Fibroblast of peridontal ligament (primary cell): Measurements from ENCODE around the gene METAP1D.

Experiments used
- DNase-seq: peaks from one replicate; pipeline ENCODE4 v3.0.0-alpha.2; 2010; ENCODE audit errors: extremely low read depth

METAP1D gene

DNA sequence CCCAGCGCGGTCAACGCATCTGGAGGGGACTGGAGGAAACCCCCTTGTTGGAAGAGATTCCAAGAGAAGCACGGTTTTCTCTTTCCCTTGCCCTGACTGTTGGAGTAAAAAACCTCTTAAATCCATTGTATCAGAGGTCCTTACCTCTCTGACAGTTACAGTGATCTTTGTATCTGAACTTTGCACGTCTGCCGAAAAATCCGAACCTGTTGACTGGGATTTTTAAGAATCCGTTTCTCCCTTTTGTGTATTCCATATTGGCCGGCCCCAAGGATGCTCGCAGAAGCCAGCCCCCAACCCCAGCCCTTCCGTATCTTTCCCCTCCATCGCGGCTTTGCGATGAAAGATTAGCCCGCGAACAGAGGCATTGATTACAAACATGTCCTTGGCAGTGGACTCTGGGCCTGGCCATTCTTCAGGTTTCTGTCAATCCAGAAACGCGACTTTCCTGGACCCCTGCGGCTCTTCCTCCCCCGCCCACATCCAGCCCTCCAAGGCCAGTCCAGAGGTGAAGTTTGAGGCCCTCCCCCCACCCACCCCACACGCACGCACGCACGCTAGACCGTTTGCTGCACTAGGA lies 81.0 kb downstream of the METAP1D start:
- no peak for DNase-seq

DNA sequence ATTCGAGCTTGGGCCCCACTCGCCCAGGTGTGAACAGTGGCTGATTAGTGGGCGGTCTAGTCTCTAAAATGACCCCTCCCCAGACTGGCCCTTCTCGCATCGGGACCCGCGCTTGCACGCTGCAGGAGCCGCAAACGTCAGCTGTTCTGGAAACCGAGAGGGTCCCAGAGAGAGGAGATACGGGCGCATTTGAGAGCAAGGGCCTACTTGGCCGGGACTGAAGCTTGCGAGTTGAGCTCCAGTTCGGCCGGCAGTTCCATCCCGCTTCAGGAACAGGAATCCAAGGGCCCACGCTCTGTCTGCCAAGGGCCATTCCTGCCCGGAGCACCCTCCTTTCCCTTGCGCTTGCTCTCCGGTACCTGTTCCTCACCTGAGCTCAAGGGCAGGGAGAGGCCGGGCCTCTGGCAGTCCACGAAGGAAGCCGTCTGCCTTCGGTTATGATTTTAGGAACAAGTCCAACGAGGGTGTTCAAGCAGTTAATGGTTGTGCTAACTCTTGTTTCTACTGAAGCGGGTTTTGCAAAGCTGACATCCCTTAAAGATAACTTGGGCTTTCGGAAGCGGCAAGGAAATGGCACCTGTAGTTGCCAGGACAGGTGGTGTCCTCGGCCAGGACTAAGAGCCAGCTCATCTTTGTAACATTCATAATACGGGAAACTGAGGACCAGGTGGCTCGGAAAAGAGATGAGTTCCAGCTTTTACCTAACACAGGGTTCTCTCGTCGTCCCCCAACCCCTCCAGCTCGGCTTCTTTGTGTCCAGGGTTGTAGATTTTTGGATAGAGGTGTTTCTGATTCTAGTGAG lies 81.7 kb downstream of the METAP1D start:
- DNase-seq: no peak

DNA sequence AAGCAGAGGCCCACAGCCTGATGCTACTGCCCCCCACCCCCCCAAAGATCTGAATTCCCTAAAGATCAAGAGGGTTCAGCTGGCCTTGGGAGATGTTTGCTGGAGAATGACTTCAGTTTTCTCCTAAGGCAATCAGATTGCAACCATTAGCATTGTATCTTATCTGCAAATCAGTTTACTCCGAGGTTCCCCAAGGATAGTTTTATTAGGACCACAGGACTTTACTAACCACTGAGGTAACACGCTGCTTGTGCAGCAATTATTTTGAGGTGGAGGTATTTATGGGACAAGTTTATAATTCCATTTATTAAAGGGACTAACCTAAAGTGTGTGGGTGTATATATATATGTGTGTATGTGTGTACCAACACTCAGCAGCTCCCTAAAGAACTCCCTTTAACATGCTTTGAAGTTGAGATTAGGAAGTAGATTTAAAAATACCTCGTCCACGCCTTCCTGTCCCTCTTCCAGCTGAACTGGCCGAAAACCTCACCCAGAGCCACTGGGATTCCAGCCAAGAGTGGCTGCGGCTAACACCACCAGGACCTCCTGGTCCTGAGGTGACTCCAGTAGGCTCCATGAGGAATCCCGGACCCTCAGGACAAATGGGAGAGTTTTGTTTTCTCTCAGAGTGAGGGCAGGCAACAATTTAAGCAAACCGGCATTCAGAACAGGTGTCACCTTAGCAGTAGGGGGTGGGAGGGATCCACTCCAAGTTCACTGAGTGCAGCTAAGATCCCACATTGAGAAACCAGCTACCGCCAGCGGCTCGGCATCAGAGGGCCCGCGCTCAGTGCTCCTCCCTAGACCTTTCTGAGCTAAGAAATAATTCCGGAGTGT lies 82.6 kb downstream of the METAP1D start:
- DNase-seq: peak; percentile 63

DNA sequence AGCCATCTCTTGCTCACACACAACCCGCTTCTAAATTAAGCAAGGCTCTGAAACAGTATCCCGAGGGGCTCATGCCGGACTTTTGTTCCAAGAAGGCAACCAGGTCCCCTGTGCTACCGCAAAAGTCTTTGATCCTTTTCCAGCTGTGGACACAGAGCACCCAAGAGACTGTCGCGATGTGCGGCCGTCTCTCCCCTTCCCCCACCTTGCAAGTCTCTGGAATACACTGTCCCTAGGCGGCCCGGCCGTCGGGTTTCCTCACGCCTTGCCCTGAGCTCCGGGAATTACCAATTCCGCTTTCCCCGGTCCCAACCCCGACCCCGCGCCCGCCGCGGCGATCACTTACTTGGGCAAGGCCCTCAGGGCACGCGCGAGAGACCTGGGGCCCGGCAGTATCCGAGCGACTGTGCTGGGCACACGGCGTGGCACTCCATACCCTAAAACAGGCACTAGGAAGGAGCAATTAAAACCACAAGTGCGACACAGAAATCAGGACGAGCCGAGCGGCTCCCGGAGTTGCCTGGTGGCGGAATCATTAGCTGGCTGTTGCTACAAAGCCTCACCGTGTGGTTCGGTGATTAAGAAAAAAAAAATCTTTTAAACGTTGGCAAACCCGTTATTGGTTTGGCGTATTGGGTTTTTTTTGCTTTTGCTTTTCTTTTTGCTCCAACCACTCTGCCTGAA lies 83.3 kb downstream of the METAP1D start:
- peak; percentile 78 for DNase-seq

DNA sequence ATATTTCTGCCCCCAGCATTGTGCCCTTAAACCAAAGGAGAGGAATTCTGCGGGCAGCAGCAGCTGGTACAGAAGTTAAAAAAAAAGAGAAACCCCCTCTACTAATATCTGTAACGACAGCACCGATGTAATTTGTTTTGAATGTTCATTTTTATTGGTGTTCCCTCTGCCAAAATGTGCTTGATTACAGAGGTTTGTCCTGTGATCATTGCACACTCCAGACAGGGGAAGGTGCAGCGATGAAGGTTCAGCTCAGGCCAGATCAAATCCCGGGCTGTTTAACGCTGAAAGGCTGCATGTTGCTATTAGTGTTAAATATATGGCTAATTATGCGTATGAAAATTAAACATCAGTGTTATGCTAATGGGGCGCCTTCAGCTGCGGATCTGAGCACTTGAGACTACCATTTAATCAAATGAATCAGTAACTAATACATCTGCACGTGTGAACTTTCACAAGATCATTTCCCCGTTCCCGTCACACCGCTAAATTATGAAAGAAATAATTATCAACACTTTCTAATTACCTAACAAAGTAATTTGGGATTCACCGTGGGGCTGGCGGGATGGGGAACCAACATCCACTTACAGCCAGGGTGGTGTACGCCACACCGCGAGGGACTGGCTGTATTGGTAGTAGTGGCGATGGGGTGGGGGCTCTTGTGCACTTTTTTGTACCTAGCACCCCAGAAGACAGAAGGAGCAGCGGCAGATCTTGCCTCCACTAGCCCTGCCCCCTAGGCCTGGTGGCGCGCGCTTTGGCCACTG lies 84.1 kb downstream of the METAP1D start:
- peak; percentile 19 for DNase-seq

DNA sequence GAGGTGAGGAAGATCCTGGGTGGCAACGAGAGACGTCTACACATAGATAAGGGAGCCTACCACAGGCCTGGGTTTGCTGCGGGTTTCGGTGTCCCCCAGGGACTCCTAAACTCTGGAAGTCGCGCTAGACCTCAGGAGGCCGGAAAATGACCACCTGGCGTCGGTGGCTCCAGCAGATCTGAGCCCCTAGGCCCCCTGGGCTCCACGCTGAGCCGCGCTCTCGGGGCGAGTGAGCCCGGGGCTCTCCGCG lies 84.6 kb downstream of the METAP1D start:
- no peak for DNase-seq

DNA sequence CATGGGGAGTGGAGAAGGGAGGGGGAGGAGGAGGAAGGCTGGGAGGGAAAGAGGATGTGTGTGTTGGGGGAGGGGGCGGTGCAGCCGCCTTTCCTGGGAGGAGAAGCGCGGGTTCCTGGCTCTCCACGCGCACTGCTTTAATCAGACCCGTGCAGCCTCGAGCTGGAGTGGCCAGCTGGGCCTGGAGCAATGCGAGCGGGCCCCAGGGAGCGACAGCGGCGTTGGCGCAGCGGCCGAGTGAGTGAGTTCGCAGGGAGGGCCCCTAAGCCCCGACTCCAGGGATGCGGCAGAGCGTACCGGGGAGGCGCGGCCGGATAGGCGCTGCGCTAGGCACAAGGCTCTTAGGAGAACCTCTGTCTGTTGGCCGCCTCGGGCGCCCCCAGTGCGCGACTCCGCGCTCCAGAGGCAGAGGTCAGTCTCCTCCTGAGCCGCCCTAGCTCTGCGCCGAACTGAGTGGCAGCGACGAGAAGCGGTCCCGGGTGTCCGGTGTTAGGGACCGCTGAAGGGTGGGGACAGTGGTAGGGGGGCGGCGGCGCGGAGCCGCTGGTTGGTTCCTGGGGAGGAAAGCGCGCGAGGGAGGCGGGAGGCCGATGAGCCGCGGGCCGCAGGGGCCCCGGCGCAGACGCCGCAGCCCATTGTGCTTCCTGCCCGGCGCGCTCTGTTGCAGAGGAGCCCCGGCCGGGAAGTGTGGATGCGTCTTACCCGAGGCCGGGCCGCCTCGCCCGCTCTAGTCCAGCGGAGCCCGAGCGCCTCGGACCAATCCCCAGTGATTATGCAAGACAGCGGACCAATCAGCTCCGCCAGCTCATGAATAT lies 85.1 kb downstream of the METAP1D start:
- peak; percentile 99 for DNase-seq

DNA sequence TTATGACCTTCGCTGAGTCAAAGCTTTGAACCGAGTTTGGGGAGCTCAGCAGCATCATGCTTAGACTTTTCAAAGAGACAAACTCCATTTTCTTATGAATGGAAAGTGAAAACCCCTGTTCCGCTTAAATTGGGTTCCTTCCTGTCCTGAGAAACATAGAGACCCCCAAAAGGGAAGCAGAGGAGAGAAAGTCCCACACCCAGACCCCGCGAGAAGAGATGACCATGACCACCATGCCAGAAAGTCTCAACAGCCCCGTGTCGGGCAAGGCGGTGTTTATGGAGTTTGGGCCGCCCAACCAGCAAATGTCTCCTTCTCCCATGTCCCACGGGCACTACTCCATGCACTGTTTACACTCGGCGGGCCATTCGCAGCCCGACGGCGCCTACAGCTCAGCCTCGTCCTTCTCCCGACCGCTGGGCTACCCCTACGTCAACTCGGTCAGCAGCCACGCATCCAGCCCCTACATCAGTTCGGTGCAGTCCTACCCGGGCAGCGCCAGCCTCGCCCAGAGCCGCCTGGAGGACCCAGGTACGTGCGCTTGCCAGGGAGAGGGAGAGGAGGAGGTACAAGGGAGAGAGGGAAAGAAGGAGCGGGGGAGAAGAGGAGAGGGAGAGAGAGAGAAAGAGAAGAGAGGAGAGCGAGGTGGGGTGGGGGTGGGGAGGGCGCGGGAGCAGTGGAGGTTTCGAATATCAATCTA lies 85.9 kb downstream of the METAP1D start, which contains the start of gene DLX1:
DLX1 (plus strand) TSS at position 48 of the 700 bp plus-strand sequence; CDS start at position 219, 171 bp downstream.
- DNase-seq: no peak

DNA sequence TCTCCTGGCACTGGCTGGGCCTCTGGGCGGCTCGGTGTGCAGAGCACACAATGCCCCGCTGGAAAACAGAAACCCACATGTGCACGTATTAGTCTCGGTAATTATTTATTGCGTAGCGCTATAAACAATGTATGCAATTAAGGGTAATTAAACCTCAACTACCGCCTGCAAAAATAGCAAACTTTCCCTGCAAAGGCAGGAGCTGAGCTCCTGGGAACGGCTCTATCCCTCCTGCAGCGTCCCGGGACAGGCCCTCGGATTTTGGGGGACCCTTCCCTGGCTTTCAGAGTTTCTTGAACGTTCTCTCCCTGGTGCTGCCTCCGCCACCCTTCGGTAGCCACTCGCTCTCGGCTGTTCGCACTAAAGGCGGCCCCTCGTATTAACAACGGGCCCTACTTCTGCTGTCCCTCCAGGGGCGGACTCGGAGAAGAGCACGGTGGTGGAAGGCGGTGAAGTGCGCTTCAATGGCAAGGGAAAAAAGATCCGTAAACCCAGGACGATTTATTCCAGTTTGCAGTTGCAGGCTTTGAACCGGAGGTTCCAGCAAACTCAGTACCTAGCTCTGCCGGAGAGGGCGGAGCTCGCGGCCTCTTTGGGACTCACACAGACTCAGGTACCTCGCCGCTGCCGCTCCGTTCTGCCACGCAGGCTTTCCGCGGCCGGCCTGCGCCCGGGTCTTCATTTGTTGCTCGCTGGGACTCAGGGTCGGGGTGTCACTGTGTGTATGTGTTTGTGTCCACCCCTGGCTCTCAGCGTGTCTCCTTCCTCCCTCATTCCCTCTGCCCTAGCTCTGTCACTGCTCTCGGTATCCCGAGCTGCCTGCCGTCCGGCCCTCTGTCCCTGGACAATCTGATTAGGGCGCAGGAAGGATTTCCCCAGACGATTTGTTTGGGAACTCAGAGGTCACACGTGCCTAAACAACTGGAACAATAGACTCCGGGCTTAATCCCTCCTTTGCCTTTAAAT lies 86.8 kb downstream of the METAP1D start:
- DNase-seq: peak; percentile 51

DNA sequence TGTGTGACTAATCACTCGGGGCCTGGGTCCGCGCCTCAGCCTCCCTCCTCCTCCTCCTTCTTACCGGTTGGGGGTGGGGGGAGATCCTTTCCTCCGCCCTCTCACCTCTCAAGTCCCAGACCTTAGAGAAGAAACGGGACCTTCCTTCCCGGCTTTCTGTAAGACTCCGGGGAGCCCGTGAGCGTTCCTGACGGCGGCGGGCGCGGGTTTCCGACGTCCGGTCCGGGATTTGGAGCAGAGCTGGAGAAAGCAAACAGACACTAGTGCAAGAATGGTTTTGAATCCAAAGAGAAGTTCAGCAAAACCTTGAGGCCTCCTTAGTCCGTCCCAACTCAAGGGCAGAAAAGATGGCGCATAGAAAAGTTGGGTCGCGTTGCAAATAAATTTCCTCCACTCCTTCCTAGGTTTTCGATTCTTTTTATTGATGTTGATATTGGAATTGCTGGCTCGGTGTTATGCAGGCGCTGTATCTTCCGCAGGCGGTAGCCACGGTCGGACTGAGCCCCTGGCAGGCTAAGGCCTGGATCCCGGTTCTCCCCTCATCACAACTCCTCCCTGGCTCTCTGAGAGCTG lies 87.5 kb downstream of the METAP1D start:
- peak; percentile 56 for DNase-seq

DNA sequence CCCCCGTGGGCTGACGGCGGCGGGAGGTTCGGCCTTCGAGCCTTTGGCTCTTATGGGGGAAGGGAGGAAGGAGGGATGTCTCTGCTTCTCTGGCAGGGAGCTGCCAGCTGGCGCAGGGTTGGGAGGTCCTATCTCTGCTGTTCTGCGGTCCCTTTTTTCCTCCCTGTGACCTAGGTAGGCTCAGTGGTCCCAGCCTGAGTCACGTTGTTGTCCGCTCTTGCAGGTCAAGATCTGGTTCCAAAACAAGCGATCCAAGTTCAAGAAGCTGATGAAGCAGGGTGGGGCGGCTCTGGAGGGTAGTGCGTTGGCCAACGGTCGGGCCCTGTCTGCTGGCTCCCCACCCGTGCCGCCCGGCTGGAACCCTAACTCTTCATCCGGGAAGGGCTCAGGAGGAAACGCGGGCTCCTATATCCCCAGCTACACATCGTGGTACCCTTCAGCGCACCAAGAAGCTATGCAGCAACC lies 88.1 kb downstream of the METAP1D start:
- peak; percentile 65 for DNase-seq

DNA sequence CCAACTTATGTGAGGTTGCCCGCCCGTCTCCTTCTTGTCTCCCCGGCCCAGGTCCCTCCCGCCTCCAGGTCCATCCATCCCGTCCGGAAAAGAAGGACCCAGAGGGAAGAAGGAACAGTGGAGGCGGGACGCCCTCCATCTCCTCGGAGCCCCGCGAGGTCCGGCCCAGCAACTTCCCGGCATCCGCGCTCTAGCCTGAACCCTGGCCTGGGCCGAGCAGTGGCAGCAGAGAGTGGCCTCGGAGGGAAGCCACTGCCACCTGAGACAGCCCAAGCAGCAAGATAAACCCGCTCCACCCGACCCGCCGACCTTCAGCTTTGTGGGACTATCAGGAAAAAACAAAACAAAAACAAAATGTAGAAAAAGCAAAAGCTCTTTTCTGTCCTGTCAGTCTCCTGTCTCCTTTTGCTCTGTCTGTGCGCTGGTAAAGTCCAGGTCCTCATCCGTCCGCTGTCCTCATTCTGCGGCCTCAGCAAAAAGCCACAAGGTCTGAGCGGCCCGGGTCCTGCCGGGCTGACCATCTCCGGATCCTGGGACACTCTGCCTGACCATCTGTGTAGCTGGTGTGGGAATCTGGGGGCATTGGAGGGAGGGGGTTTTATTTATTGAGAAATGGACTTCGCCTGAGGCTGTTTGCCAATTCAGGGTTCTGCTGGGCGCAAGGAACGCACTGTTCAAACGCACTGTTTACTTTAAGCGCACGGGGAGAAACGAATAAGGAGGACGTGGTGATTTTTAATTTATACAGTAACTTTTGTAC lies 88.7 kb downstream of the METAP1D start:
- peak; percentile 74 for DNase-seq

DNA sequence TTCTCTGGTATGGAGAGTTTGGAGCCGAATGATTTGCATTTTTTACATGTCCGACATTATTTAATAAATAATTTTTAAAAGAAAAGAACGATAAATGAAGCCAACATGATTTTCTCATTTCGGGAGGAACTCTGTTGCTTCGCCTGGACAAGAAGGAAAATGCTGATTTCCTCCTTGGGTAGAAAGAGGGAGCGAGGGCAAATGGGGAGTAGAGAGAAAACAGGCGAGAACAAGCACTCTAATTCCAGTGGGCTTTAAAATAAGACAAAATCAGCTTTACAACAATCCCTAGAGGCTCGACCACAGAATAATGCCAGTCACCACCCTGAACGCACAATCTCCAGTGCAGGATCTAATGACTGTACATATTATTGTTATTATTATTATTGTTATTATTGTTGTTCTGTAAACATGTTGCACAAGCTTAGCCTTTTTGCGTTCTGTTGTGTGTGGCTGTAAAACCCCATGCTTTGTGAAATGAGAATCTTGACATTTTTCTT lies 89.3 kb downstream of the METAP1D start:
- no peak for DNase-seq

DNA sequence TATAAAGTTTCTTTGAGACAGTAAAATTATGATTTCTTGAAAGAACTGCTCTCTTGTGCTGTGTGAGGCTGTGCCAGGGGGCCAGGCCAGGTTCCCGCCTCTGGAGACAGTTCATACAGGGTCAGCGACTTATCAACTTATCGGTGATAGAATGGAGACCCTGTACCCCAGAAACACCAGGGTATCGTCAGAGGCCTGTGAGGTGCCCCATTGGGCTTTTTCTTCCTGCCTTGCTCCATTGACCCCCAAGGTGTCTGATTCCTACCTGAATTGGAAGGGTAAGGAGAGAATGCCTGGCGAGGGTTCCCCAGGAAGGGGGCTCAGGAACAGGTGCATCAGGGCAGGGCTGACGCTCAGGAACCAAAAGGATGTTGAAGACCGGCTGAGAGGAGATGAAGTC lies 89.9 kb downstream of the METAP1D start:
- no peak for DNase-seq

DNA sequence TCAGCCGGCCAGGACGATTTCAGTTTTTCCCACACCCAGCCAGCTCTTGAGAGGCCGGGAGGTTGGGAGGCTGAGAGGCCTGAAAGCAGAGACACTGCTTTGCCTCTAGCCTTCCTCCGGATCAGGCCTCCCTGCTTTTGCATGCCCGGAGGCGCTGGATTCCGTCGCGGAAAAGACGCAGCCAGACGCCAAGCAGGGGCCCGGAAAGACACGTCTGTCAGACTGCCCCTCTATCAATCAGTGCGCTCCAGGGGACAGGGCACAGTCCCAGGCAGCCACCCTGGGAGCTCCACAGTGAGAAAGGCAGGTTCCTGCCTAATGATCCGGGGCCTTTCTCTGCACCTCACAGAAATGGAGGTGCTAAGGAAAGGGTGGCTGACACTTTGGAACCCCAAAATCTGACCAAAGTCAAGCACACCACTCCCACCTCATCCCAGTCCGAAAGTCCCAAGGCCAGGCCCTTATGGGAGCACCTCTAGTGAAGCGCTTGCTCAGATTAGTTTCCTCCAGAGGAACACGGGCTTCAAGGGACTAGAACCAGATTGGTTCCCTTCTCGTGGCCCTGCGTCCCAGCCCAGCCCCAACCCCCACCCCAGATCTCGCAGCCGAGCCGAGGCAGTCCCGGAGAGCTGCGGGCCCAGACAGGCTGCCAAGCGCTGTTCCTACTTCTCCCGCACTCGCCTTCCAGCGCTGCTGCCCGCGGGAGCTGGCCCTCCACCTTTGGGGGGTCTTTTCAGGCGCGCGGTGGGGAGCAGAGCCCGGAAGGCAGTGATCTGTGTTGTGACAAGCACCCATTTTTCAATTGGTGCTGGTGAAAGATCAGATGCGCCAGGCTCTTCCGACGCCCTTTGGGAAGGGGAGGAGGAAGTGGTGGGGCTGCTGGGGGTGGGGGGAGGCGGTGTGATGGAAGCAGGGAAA lies 90.5 kb downstream of the METAP1D start:
- peak; percentile 66 for DNase-seq

DNA sequence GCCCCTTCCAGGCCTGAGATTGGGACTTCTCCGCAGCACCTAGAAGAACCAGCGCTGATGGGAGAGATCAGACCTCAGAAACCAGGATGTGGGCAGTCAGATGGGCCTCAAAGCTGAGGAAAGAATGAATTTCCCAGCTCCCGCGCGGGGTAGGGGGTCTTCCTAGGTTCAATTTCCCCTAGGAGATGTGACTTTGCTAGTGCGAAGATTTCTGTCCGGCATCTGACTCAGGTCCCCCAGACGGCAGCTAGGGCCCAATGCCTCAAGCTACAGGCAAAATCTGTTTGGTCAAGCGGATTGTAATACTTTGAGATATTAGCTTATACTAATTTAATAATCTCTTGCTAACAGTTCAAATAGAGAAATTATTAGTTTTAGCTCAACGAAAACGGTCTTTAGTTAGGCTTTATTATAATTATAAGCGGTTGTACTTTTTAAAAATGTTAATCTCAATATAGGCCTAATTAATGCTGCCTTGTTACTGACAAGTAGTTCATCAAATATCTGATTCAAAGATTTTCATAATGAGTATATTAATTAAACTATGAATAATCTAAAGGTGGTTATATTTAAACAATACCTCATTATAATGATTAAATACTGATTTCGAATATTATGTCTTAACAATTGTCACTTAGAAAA lies 91.4 kb downstream of the METAP1D start:
- DNase-seq: no peak
